HG02938 (cell line): ENCODE data around the gene SNX17.

ENCODE experiments used
- ATAC-seq: cut with Tn5 transposase; IDR thresholded peaks from one replicate; pipeline ENCODE4 v1.9.1; 2021; ENCODE audit warnings: mild to moderate bottlenecking, moderate library complexity; ENCODE audit not compliant: unreplicated experiment

SNX17 gene

GRCh38 chr2:27363933-27364332 is 6.5 kb upstream of the SNX17 start:
- ATAC-seq = no peak

- no peak for ATAC-seq
Observed at GRCh38 chr2:27369471-27370025, 868 bp upstream of the SNX17 start.

GRCh38 chr2:27370816-27371620 is 602 bp downstream of the SNX17 start:
- ATAC-seq = peak; percentile 23

GRCh38 chr2:27372937-27373336 is 2.5 kb downstream of the SNX17 start:
- no peak for ATAC-seq

GRCh38 chr2:27373567-27373966 is 3.2 kb downstream of the SNX17 start:
- ATAC-seq = no peak

- no peak for ATAC-seq
Observed at GRCh38 chr2:27375513-27376099, 5.2 kb downstream of the SNX17 start.

GRCh38 chr2:27376151-27376865 is 5.9 kb downstream of the SNX17 start:
- ATAC-seq = no peak

GRCh38 chr2:27376866-27377617 is 6.6 kb downstream of the SNX17 start:
- ATAC-seq = no peak

GRCh38 chr2:27377618-27378095 is 7.2 kb downstream of the SNX17 start:
- ATAC-seq = no peak

GRCh38 chr2:27378096-27378808 is 7.8 kb downstream of the SNX17 start:
- ATAC-seq = no peak

GRCh38 chr2:27378809-27379290 is 8.4 kb downstream of the SNX17 start:
- no peak for ATAC-seq

GRCh38 chr2:27379383-27379835 is 9.0 kb downstream of the SNX17 start:
- ATAC-seq = no peak

- ATAC-seq = peak; percentile 31
Observed at GRCh38 chr2:27379836-27380625, 9.6 kb downstream of the SNX17 start.

GRCh38 chr2:27380626-27381545 is 10.5 kb downstream of the SNX17 start, which contains the start of gene ZNF513:
TSS of gene ZNF513 (minus strand) at chr2:27380734. CDS start at chr2:27380526, 208 bp downstream.
- ATAC-seq = peak; percentile 77

- ATAC-seq = no peak
Observed at GRCh38 chr2:27381577-27382181, 11.3 kb downstream of the SNX17 start.

- no peak for ATAC-seq
Observed at GRCh38 chr2:27390822-27391679, 20.6 kb downstream of the SNX17 start.
